Thyroid gland (tissue), 4 donors: ENCODE results near the gene RBM28. TPM values are rescaled to one million over a fixed set of nuclear protein-coding genes. Genes with fewer than 3 reads are reported as not detected.
A peak's percentile ranks its signal among the peaks of the same experiment; 100 is the strongest.

Source experiments
- DNase-seq, 2 donors: peaks; one replicate each; pipeline ENCODE4 v3.0.0-alpha.2; 2019
- H3K27ac ChIP-seq, 3 donors: fragments of 200-600 bp; sonication (generic); 1 replicate in 2 of 3; 2 replicates in 1 of 3; pipeline ENCODE4 v1.5.1; 2016 to 2019; ENCODE audit warnings: mild to moderate bottlenecking in 1 of 3, moderate library complexity in 1 of 3
- H3K27me3 ChIP-seq: fragments of 200-600 bp; sonication (generic); one replicate; pipeline ENCODE4 v1.5.1; 2019
- H3K36me3 ChIP-seq, 2 donors: fragments of 200-600 bp; sonication (generic); one replicate each; pipeline ENCODE4 v1.5.1; 2016 to 2019
- H3K4me1 ChIP-seq, 2 donors: fragments of 200-600 bp; sonication (generic); one replicate each; pipeline ENCODE4 v1.5.1; 2017 to 2019
- H3K4me3 ChIP-seq, 3 donors: fragments of 200-600 bp; sonication (generic); replicated peaks in 1 of 3; 1 replicate in 2 of 3; 2 replicates in 1 of 3; pipeline ENCODE4 v1.5.1; 2016; ENCODE audit warnings: mild to moderate bottlenecking in 1 of 3
- H3K9me3 ChIP-seq: fragments of 200-600 bp; sonication (generic); one replicate; pipeline ENCODE4 v1.5.1; 2017
- CTCF ChIP-seq, 6 experiments: fragments of 200-600 bp in 3 of 6; fragments of 450-650 bp in 3 of 6; sonication (generic) in 3 of 6; IDR thresholded peaks; one replicate each; pipeline ENCODE4 v1.5.1; 2016 to 2019; ENCODE audit warnings: antibody characterized with exemption in 6 of 6, mild to moderate bottlenecking in 2 of 6, inconsistent platforms in 1 of 6, moderate library complexity in 1 of 6
- POLR2A ChIP-seq, 2 donors: fragments of 450-650 bp; IDR thresholded peaks; one replicate each; pipeline ENCODE4 v1.6.1; 2017; ENCODE audit warnings: antibody characterized with exemption in 2 of 2, mild to moderate bottlenecking in 2 of 2, moderate library complexity in 1 of 2
- WGBS, 2 donors: methylation state at CpG; one replicate each; pipeline ENCODE4 v1.1.5; 2017; 5-methylcytosine and 5-hydroxymethylcytosine counted together
- intact Hi-C: fragments of 100-400 bp; cut with DNase I; formaldehyde crosslinking; loops from one replicate; pipeline ENCODE4 v1.15.1; 2023
- total RNA-seq, 4 donors: library from RNA; depleted of rRNA; stranded (reverse); fragments of >200 nt; gene quantifications; one replicate each; pipeline ENCODE4 v1.2.3, GENCODE V29; 2016

Gene RBM28
- total RNA-seq, 4 donors from 2014 or later, result 19.1 to 36.9 (median 27.7) TPM

- no peak overlapping the region for H3K4me3 ChIP-seq
- DNase-seq, result no peak
- H3K4me1 ChIP-seq, result peaks cover 6 to 17% of the 10 kb centered on the region in 2 donors
- no peaks in the 10 kb centered on the region for H3K9me3 ChIP-seq
- intact Hi-C loops, result no loop called here
- H3K27me3 ChIP-seq, result no peaks in the 10 kb centered on the region
- TF ChIP-seq POLR2A (IDR thresholded peaks at IDR 0.05), result no peak
- no peak for TF ChIP-seq CTCF (IDR thresholded peaks at IDR 0.05)
- no peak overlapping the region for H3K27ac ChIP-seq
- H3K36me3 ChIP-seq, result no peaks in the 10 kb centered on the region
- 82 to 100% methylated on average over 2 of the region's 2 CpGs for WGBS, 2 donors
These were observed 13.0 kb upstream of the RBM28 start for GRCh38 chr7:128356546-128357216.

GRCh38 chr7:128353610-128354009 is 9.9 kb upstream of the RBM28 start:
- DNase-seq, result no peak
- TF ChIP-seq POLR2A (IDR thresholded peaks at IDR 0.05) (no peak), CTCF (IDR thresholded peaks at IDR 0.05) (no peak)
- Histone ChIP-seq H3K27ac (no peak overlapping the region), H3K36me3 (no peaks in the 10 kb centered on the region), H3K4me3 (no peak overlapping the region), H3K4me1 (peaks cover 0 to 12% of the 10 kb centered on the region in 2 donors), H3K9me3 (no peaks in the 10 kb centered on the region), H3K27me3 (peaks cover 8% of the 10 kb centered on the region)
- WGBS, 2 donors, result 91 to 94% methylated on average over 1 of the region's 1 CpG
- intact Hi-C loops, result no loop called here

- DNase-seq, result no peak
- H3K27me3 ChIP-seq, result peaks cover 8% of the 10 kb centered on the region
- intact Hi-C loops, result no loop called here
- peaks cover 0 to 12% of the 10 kb centered on the region in 2 donors for H3K4me1 ChIP-seq
- H3K9me3 ChIP-seq, result no peaks in the 10 kb centered on the region
- H3K4me3 ChIP-seq, result no peak overlapping the region
- H3K36me3 ChIP-seq, result no peaks in the 10 kb centered on the region
- H3K27ac ChIP-seq, result no peak overlapping the region
- WGBS, 2 donors, result 90 to 92% methylated on average over 3 of the region's 3 CpGs
- TF ChIP-seq POLR2A (IDR thresholded peaks at IDR 0.05) (no peak), CTCF (IDR thresholded peaks at IDR 0.05) (no peak)
These were observed 9.5 kb upstream of the RBM28 start for GRCh38 chr7:128353189-128353588.

- no peaks in the 10 kb centered on the region for H3K36me3 ChIP-seq
- TF ChIP-seq CTCF (IDR thresholded peaks at IDR 0.05), result no peak
- no peak for TF ChIP-seq POLR2A (IDR thresholded peaks at IDR 0.05)
- no peaks in the 10 kb centered on the region for H3K9me3 ChIP-seq
- intact Hi-C loops, result no loop called here
- WGBS, 2 donors, result 58 to 71% methylated on average over 7 to 8 of the region's 8 CpGs
- H3K4me3 ChIP-seq, result no peak overlapping the region
- H3K27me3 ChIP-seq, result peaks cover 8% of the 10 kb centered on the region
- H3K27ac ChIP-seq, result no peak overlapping the region
- DNase-seq, result no peak
- H3K4me1 ChIP-seq, result peaks cover 0 to 12% of the 10 kb centered on the region in 2 donors
These were observed 8.9 kb upstream of the RBM28 start for GRCh38 chr7:128352636-128353035.

GRCh38 chr7:128352153-128352537 is 8.4 kb upstream of the RBM28 start:
- peak; percentile 53 to 59 for DNase-seq
- intact Hi-C loops, result no loop called here
- Histone ChIP-seq H3K4me3 (no peak overlapping the region), H3K9me3 (no peaks in the 10 kb centered on the region), H3K27ac (no peak overlapping the region), H3K27me3 (peaks cover 8% of the 10 kb centered on the region), H3K4me1 (peaks cover 0 to 12% of the 10 kb centered on the region in 2 donors), H3K36me3 (no peaks in the 10 kb centered on the region)
- TF ChIP-seq CTCF (IDR thresholded peaks at IDR 0.05) (peak in 5 of 6 experiments; percentile 31 to 59 (median 47)), POLR2A (IDR thresholded peaks at IDR 0.05) (no peak)
- WGBS, 2 donors, result 9 to 50% methylated on average over 1 to 11 of the region's 34 CpGs
